NCI-H2196 treated with DMSO at 0.1 percent for 48 hours (cell line): Measurements from ENCODE around the gene PRKG1.
"Not testable (repeated sequence)": the region's sequence is repeated elsewhere in the genome, so short reads cannot be mapped to it uniquely, and the experiment has no call there.

Experiments
- DNase-seq: peaks from one replicate; lab custom pipeline; 2025; ENCODE audit not compliant: unreplicated experiment; lab: John Stamatoyannopoulos, UW

The PRKG1 gene

GRCh38 chr10:52029628-52030027, 955.3 kb downstream of the PRKG1 start:
- no peak for DNase-seq

GRCh38 chr10:52030051-52030790, 955.9 kb downstream of the PRKG1 start:
- no peak for DNase-seq

GRCh38 chr10:52030975-52031374, 956.7 kb downstream of the PRKG1 start:
- DNase-seq, result no peak

GRCh38 chr10:52031771-52032170, 957.5 kb downstream of the PRKG1 start:
- no peak for DNase-seq

- DNase-seq, result no peak
Observed at GRCh38 chr10:52032681-52033629, 958.7 kb downstream of the PRKG1 start.

- not testable (repeated sequence) for DNase-seq
Observed at GRCh38 chr10:52039002-52039793, 964.9 kb downstream of the PRKG1 start.

GRCh38 chr10:52040486-52040885, 966.2 kb downstream of the PRKG1 start:
- DNase-seq, result no peak

GRCh38 chr10:52043811-52044210, 969.5 kb downstream of the PRKG1 start:
- no peak for DNase-seq

- DNase-seq, result no peak
Observed at GRCh38 chr10:52048051-52048450, 973.8 kb downstream of the PRKG1 start.

GRCh38 chr10:52050429-52051047, 976.3 kb downstream of the PRKG1 start:
- no peak for DNase-seq

- DNase-seq, result no peak
Observed at GRCh38 chr10:52053497-52053896, 979.2 kb downstream of the PRKG1 start.

GRCh38 chr10:52056291-52056690, 982.0 kb downstream of the PRKG1 start:
- no peak for DNase-seq

- DNase-seq, result no peak
Observed at GRCh38 chr10:52059089-52059488, 984.8 kb downstream of the PRKG1 start.

- DNase-seq, result no peak
Observed at GRCh38 chr10:52063159-52063558, 988.9 kb downstream of the PRKG1 start.

GRCh38 chr10:52064084-52064845, 990.0 kb downstream of the PRKG1 start:
- no peak for DNase-seq

GRCh38 chr10:52066383-52066782, 992.1 kb downstream of the PRKG1 start:
- no peak for DNase-seq

- no peak for DNase-seq
Observed at GRCh38 chr10:52068485-52068884, 994.2 kb downstream of the PRKG1 start.

GRCh38 chr10:52071814-52072213, 997.5 kb downstream of the PRKG1 start:
- DNase-seq, result no peak

- DNase-seq, result no peak
Observed at GRCh38 chr10:52074505-52075026, 1000.3 kb downstream of the PRKG1 start.

- DNase-seq, result no peak
Observed at GRCh38 chr10:52077814-52078213, 1003.5 kb downstream of the PRKG1 start.
